ENCODE data around the gene NR2F1-AS1. TPM values are rescaled to one million over a fixed set of nuclear protein-coding genes. Genes with fewer than 3 reads are reported as not detected.

NR2F1-AS1 gene
- total RNA-seq, 1 donor from 2014 or later: 15.1 TPM

- no peak for DNase-seq (ENCODE audit: extremely low read depth, low read depth, low spot score)
Observed at GRCh38 chr5:93603793-93604643, 23.0 kb upstream of the NR2F1-AS1 start.

- DNase-seq (ENCODE audit: extremely low read depth, low read depth, low spot score): no peak
Observed at GRCh38 chr5:93603078-93603792, 22.2 kb upstream of the NR2F1-AS1 start.

GRCh38 chr5:93602241-93603077 is 21.4 kb upstream of the NR2F1-AS1 start:
- no peak for DNase-seq (ENCODE audit: extremely low read depth, low read depth, low spot score)

GRCh38 chr5:93601802-93602155 is 20.8 kb upstream of the NR2F1-AS1 start:
- no peak for DNase-seq (ENCODE audit: extremely low read depth, low read depth, low spot score)

GRCh38 chr5:93601071-93601801 is 20.2 kb upstream of the NR2F1-AS1 start:
- DNase-seq (ENCODE audit: extremely low read depth, low read depth, low spot score): no peak

GRCh38 chr5:93600409-93601070 is 19.5 kb upstream of the NR2F1-AS1 start:
- DNase-seq (ENCODE audit: extremely low read depth, low read depth, low spot score): no peak

- no peak for DNase-seq (ENCODE audit: extremely low read depth, low read depth, low spot score)
Observed at GRCh38 chr5:93599399-93600120, 18.5 kb upstream of the NR2F1-AS1 start.

GRCh38 chr5:93599001-93599379 is 18.0 kb upstream of the NR2F1-AS1 start:
- DNase-seq (ENCODE audit: extremely low read depth, low read depth, low spot score): no peak

- DNase-seq (ENCODE audit: extremely low read depth, low read depth, low spot score): no peak
Observed at GRCh38 chr5:93598091-93599000, 17.3 kb upstream of the NR2F1-AS1 start.

- DNase-seq (ENCODE audit: extremely low read depth, low read depth, low spot score): no peak
Observed at GRCh38 chr5:93596676-93597490, 15.9 kb upstream of the NR2F1-AS1 start.

- DNase-seq (ENCODE audit: extremely low read depth, low read depth, low spot score): no peak
Observed at GRCh38 chr5:93596310-93596675, 15.3 kb upstream of the NR2F1-AS1 start.

GRCh38 chr5:93595420-93596147 is 14.6 kb upstream of the NR2F1-AS1 start:
- no peak for DNase-seq (ENCODE audit: extremely low read depth, low read depth, low spot score)

GRCh38 chr5:93594591-93595419 is 13.8 kb upstream of the NR2F1-AS1 start:
- no peak for DNase-seq (ENCODE audit: extremely low read depth, low read depth, low spot score)

- DNase-seq (ENCODE audit: extremely low read depth, low read depth, low spot score): no peak
Observed at GRCh38 chr5:93593476-93594131, 12.6 kb upstream of the NR2F1-AS1 start.

- no peak for DNase-seq (ENCODE audit: extremely low read depth, low read depth, low spot score)
Observed at GRCh38 chr5:93592883-93593282, 11.9 kb upstream of the NR2F1-AS1 start.

Measured in glomerular endothelial cell (primary cell).